Measurements from ENCODE around the gene ROBO1.
"Not testable (repeated sequence)": the region's sequence is repeated elsewhere in the genome, so short reads cannot be mapped to it uniquely, and the experiment has no call there.

The ROBO1 gene

GRCh38 chr3:78798266-78798832 lies 969.4 kb downstream of the ROBO1 start:
- DNase-seq (ENCODE audit: low read depth), result no peak

DNA sequence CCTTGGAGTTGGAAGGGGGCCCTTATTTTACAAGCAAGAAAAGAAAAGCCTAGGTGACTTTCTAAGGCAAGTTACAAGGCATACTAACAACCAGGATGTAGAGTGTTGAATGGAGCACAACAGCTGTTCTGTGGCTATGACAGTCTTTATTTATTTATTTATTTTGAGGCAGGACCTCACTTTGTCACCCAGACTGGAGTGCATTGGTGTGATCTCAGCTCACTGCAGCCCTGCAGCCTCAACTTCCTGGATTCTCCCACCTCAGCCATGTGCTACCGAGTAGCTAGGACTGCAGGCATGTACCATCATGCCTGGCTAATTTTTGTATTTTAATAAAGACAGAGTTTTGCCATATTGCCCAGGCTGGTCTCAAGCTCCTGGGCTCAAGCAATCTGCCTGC lies 973.4 kb downstream of the ROBO1 start:
- no peak for DNase-seq (ENCODE audit: low read depth)

DNA sequence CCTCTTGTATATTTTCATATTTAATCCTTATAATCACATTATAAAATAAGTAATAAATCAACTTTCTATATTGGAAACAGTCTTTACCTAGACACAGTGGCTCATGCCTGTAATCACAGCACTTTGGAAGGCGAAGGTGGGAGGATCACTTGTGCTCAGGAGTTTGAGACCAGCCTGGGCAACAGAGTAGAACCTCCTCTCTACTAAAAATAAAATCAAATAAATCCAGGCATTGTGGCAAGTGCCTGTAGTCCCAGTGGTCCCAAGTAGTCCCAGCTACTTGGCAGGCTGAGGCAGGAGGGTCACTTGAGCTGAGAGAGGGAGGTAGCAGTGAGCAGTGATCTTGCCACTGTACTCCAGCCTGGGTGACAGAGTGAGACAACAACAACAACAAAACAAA lies 975.1 kb downstream of the ROBO1 start:
- DNase-seq (ENCODE audit: low read depth), result no peak

- DNase-seq (ENCODE audit: low read depth), result no peak
Measured at GRCh38 chr3:78792212-78792611, 975.6 kb downstream of the ROBO1 start.

DNA sequence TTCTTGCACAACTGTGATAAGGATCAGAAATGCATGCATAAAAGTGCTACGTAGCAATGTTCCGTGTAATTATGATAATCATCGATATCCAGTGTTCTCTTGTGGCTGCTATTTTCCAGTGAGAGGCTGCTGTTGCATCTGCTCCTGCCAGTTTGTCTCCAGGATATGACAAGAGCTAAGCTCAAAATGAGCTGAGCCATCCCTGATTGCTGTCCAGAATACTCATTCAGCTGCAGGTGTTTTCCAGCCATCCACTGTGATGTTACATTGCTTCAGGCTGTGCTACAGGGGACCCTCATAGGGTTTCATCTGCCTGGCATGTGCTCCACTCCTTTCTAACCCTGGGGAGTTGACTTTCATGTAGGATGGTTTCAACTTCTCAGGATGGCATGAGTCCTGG lies 976.0 kb downstream of the ROBO1 start:
- no peak for DNase-seq (ENCODE audit: low read depth)

- no peak for DNase-seq (ENCODE audit: low read depth)
Measured at GRCh38 chr3:78788839-78789238, 979.0 kb downstream of the ROBO1 start.

- no peak for DNase-seq (ENCODE audit: low read depth)
Measured at GRCh38 chr3:78785004-78785403, 982.8 kb downstream of the ROBO1 start.

DNA sequence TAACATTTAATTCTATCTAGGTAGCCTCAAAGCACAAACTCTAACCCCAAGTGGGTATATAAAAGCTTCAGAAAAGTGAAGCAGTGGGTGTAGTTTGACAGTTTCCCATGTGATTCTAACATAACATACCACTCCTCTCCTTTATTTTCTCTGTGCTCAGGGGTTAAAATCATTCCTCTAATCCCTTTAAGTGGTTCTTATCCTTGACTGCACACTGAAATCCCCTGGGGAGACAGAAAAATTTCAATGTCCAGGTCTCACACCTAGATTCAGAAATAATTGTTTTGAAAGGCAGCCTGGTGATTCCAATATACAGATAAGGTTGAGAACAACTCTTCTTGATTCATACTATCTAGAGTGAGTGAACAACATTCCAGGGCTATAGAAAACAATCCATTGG lies 986.4 kb downstream of the ROBO1 start:
- DNase-seq (ENCODE audit: low read depth), result no peak

GRCh38 chr3:78765671-78766485 lies 1001.9 kb downstream of the ROBO1 start:
- no peak for DNase-seq (ENCODE audit: low read depth)

DNA sequence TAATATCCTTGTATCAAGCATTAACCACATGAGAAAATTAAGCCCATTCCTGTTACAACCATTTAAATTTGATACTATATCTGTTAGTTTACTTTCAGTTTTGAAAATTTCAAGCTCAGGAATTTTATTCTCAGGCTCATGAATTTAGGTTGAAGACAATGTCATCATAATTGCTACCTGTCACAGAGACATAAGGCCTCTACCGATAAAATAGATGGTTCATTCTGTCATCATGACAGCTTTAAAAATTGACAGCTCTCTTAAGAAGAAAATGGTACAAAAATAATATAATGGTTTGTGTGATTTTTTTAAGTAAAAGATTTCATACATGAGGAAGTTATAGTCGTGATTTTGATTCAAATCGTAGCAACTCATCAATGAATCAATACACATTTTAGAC lies 1003.2 kb downstream of the ROBO1 start:
- DNase-seq (ENCODE audit: low read depth), result no peak

GRCh38 chr3:78762121-78762520 lies 1005.7 kb downstream of the ROBO1 start:
- no peak for DNase-seq (ENCODE audit: low read depth)

GRCh38 chr3:78761126-78761525 lies 1006.7 kb downstream of the ROBO1 start:
- no peak for DNase-seq (ENCODE audit: low read depth)

DNA sequence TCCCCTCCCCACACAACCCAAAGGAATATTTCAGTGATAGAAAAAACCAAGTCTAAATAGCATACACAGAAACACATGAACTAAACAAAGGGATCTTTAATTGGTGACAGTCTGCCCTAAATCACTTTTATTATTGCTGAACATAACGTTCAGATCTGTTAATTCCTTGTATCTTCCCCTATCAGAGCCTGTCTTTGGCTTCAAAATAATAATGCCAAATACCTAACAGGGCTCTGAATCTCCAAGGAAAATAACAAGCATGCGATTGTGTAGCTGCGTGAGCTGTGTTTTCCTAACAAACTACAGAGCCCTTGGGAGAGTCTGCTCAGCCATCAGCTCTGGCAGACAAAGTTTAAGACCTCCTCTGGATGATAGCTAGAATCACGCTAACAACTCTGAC lies 1010.1 kb downstream of the ROBO1 start:
- no peak for DNase-seq (ENCODE audit: low read depth)

- no peak for DNase-seq (ENCODE audit: low read depth)
Measured at GRCh38 chr3:78754066-78754743, 1013.6 kb downstream of the ROBO1 start.

GRCh38 chr3:78751266-78751665 lies 1016.5 kb downstream of the ROBO1 start:
- DNase-seq (ENCODE audit: low read depth), result no peak

GRCh38 chr3:78750291-78750690 lies 1017.5 kb downstream of the ROBO1 start:
- DNase-seq (ENCODE audit: low read depth), result not testable (repeated sequence)

- DNase-seq (ENCODE audit: low read depth), result no peak
Measured at GRCh38 chr3:78749056-78749455, 1018.7 kb downstream of the ROBO1 start.

GRCh38 chr3:78745847-78746246 lies 1022.0 kb downstream of the ROBO1 start:
- DNase-seq (ENCODE audit: low read depth), result no peak

- DNase-seq (ENCODE audit: low read depth), result no peak
Measured at GRCh38 chr3:78742491-78742890, 1025.3 kb downstream of the ROBO1 start.

DNA sequence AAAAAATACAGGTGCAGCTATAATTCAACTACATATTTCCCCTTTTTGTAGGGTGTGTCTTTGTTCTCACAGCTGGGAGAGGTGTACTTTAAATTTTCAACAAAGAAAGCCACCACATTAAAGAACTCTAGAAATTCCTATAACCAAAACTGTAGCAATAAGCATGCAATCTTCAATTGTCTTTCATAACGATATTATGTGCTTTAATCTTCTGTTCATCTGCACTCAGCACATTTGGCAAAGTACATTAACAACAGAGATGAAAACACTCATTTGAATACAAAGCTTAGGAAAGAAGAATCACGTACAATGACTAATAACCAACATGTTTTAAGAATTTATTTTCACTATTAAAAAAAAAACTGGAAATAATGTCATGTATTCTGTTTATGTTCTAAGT lies 1025.8 kb downstream of the ROBO1 start:
- DNase-seq (ENCODE audit: low read depth), result no peak

DNA sequence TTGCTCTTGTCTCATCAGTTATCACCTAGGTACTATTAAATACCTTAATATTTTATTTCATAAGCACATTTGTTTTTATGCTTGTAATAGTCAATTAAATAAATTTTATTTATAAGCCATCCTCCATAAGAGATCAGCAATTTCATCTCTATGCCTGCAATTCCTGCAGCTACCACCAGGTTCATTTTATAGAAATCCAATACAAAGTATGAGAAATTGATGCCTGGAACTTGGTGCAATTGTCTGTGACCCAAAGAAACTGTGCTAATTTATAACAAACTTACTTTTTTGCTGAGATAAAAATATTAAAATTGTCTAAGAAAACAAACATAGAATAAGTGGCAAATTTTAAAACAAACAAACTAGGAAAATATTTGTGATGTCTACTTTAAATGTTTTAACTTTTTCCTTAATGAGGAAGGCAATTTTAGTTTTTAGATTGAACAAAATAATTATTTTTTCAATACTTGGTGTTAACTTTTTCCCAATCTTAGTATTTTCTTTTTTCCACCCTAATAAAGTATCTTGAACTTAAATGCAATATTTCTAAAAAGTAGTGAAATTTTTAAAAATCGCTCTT lies 1026.6 kb downstream of the ROBO1 start:
- no peak for DNase-seq (ENCODE audit: low read depth)

DNA sequence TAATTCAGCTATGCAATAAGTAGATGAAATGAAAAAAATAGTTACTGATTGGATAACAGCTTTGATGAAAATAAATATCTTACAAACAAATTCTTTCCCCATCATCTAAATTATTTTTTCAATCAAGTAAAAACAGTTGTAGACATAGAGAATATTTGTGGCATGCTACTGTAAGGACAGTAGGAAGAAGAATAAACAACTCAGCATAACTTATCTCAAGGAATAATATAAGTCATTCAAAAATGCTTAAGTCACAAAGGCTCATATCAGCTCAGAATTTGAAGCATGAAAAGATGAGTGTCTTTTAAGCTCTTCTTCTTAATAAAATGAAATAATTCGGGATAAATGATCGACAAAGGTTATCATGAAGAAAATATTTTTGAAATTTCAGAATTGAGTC lies 1029.0 kb downstream of the ROBO1 start:
- DNase-seq (ENCODE audit: low read depth), result no peak

DNA sequence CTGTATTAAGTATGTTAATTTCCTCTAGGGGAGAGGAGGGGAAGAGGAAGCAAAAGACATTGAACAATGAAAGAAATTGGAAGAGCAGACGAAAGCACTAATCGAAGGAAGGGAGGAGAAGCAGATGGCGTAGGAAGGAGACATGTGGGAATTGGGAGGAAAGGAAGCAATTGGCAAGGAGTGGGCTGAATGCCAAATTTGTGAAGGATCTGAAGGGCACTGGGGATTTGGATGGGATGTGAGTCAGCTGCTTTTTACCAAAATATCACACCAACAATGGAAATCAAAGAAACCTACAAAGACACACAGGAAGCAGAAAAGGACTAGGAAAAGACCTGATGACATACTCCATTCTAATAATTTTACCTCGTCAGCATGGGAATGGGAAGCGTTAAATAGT lies 1029.8 kb downstream of the ROBO1 start:
- peak; percentile 15 for DNase-seq (ENCODE audit: low read depth)
